ENCODE measurements around the gene BLTP3B.

BLTP3B gene

GRCh38 chr12:100120355-100120754, 22.3 kb downstream of the BLTP3B start:
- DNase-seq, result no peak

GRCh38 chr12:100115291-100115690, 27.4 kb downstream of the BLTP3B start:
- no peak for DNase-seq

GRCh38 chr12:100114574-100114973, 28.1 kb downstream of the BLTP3B start:
- peak; percentile 81 for DNase-seq

- no peak for DNase-seq
These were observed 32.4 kb downstream of the BLTP3B start for GRCh38 chr12:100110276-100110675.

- DNase-seq, result no peak
These were observed 35.8 kb downstream of the BLTP3B start for GRCh38 chr12:100106861-100107260.

- DNase-seq, result no peak
These were observed 37.0 kb downstream of the BLTP3B start for GRCh38 chr12:100105661-100106060.

GRCh38 chr12:100101000-100101399, 41.7 kb downstream of the BLTP3B start:
- DNase-seq, result no peak

All from fibroblast of skin of abdomen (primary cell).